Endodermal cell (in vitro differentiated cells): ENCODE measurements around the gene ADK. TPM values are rescaled to one million over a fixed set of nuclear protein-coding genes. Genes with fewer than 3 reads are reported as not detected.

Experiments
- DNase-seq: peaks from one replicate; pipeline ENCODE4 v3.0.0-alpha.2; 2017
- H3K27ac ChIP-seq: 2 replicates; pipeline ENCODE4 v1.5.1; 2013; ENCODE audit warnings: mild to moderate bottlenecking, low read depth, low read length, moderate library complexity
- H3K27me3 ChIP-seq: 2 replicates; pipeline ENCODE4 v1.6.1; 2013; ENCODE audit warnings: mild to moderate bottlenecking, low read length, moderate library complexity; ENCODE audit not compliant: insufficient read depth, control insufficient read depth, poor library complexity, severe bottlenecking
- H3K36me3 ChIP-seq: 2 replicates; pipeline ENCODE4 v1.7.0; 2013; ENCODE audit warnings: mild to moderate bottlenecking, low read length, moderate library complexity; ENCODE audit not compliant: control insufficient read depth, insufficient read depth
- H3K4me1 ChIP-seq: one replicate; pipeline ENCODE4 v1.7.0; 2013; ENCODE audit warnings: low read length; ENCODE audit not compliant: control insufficient read depth, insufficient read depth
- H3K4me3 ChIP-seq: 2 replicates; pipeline ENCODE4 v1.5.1; 2013; ENCODE audit warnings: mild to moderate bottlenecking, low read length, moderate library complexity
- H3K9ac ChIP-seq: 2 replicates; pipeline ENCODE4 v1.6.1; 2013; ENCODE audit warnings: mild to moderate bottlenecking, low read length, moderate library complexity; ENCODE audit not compliant: poor library complexity, severe bottlenecking; ENCODE audit errors: extremely low read depth
- H3K9me3 ChIP-seq: 2 replicates; pipeline ENCODE4 v1.6.1; 2013; ENCODE audit warnings: mild to moderate bottlenecking, low read length, moderate library complexity; ENCODE audit not compliant: control insufficient read depth
- H3K27ac Mint-ChIP-seq: 2 replicates; pipeline ENCODE4 v1.8.0; 2020; ENCODE audit warnings: mixed read lengths
- H3K27me3 Mint-ChIP-seq: 2 replicates; pipeline ENCODE4 v1.8.0; 2021; ENCODE audit warnings: mild to moderate bottlenecking, mixed read lengths; ENCODE audit not compliant: insufficient read depth
- H3K36me3 Mint-ChIP-seq: 2 replicates; pipeline ENCODE4 v1.8.0; 2020; ENCODE audit warnings: low read depth, mixed read lengths
- H3K4me1 Mint-ChIP-seq: 2 replicates; pipeline ENCODE4 v1.8.0; 2020; ENCODE audit warnings: mixed read lengths
- H3K4me3 Mint-ChIP-seq: 2 replicates; pipeline ENCODE4 v1.8.0; 2020; ENCODE audit warnings: mild to moderate bottlenecking, moderate library complexity, mixed read lengths
- H3K9me3 Mint-ChIP-seq: 2 replicates; pipeline ENCODE4 v1.8.0; 2020; ENCODE audit warnings: mild to moderate bottlenecking, mixed read lengths
- WGBS, 2 experiments: methylation state at CpG; one replicate each; pipeline versions ENCODE4 v1.1.5 to v1.1.7; 2013; ENCODE audit warnings: missing lambda C conversion rate in 2 of 2, mixed read lengths in 1 of 2; ENCODE audit not compliant: insufficient coverage in 1 of 2, insufficient read length in 1 of 2; 5-methylcytosine and 5-hydroxymethylcytosine counted together
- total RNA-seq, 2 donors: library from RNA; stranded (reverse); fragmentation: NEBNext Ultra II Directional in 1 of 2; extraction: Animal tissue kit (Norgen Biotek cat#: 25700) in 1 of 2; gene quantifications; 2 replicates in 1 of 2; 3 replicates in 1 of 2; pipeline ENCODE4 v1.2.1, GENCODE V29; 2021
- TF ChIP-seq, protein P1 (sequence below): fragments of 200-600 bp; sonication (generic); conservative IDR thresholded peaks from 2 replicates; pipeline ENCODE4 v1.5.0; 2021; ENCODE audit warnings: antibody characterized with exemption, mild to moderate bottlenecking

The ADK gene
- total RNA-seq, 2 donors from 2014 or later, result 23.6 to 36.7 TPM

DNA sequence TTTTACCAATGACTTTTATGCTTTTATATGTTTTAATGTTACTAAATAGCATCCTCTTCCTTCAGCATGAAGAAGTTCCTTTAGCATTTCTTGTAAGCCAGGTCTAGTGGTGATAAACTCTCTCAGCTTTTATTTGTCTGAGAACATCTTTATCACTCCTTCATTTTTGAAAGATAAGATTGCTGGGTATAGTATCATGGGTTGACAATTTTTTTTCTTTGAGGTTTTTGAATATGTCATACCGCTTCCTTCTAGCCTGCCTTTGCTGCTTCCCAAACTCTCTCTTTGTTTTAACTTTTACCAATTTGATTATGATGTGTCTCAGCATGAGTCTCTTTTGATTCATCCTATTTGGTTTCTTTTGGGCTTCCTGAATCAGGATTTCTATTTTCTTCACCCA, 567.2 kb downstream of the ADK start:
- 100% methylated on average over 1 of the region's 1 CpG; no CpG with 5 or more reads in 1 of the 2 experiments for WGBS, 2 experiments
- H3K27me3 ChIP-seq, result no peaks in the 10 kb centered on the region
- H3K36me3 Mint-ChIP-seq, result peaks cover 6% of the 10 kb centered on the region
- no peak overlapping the region for H3K9ac ChIP-seq
- TF ChIP-seq, protein P1, sequence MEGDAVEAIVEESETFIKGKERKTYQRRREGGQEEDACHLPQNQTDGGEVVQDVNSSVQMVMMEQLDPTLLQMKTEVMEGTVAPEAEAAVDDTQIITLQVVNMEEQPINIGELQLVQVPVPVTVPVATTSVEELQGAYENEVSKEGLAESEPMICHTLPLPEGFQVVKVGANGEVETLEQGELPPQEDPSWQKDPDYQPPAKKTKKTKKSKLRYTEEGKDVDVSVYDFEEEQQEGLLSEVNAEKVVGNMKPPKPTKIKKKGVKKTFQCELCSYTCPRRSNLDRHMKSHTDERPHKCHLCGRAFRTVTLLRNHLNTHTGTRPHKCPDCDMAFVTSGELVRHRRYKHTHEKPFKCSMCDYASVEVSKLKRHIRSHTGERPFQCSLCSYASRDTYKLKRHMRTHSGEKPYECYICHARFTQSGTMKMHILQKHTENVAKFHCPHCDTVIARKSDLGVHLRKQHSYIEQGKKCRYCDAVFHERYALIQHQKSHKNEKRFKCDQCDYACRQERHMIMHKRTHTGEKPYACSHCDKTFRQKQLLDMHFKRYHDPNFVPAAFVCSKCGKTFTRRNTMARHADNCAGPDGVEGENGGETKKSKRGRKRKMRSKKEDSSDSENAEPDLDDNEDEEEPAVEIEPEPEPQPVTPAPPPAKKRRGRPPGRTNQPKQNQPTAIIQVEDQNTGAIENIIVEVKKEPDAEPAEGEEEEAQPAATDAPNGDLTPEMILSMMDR, result no peak
- H3K4me3 Mint-ChIP-seq, result no peak overlapping the region
- peak overlapping the region; percentile 37 for H3K4me3 ChIP-seq
- peaks cover 40% of the 10 kb centered on the region for H3K9me3 ChIP-seq
- H3K27ac Mint-ChIP-seq, result no peak overlapping the region
- no peak overlapping the region for H3K27ac ChIP-seq
- H3K9me3 Mint-ChIP-seq, result peaks cover 72% of the 10 kb centered on the region
- H3K4me1 Mint-ChIP-seq, result no peaks in the 10 kb centered on the region
- H3K27me3 Mint-ChIP-seq, result no peaks in the 10 kb centered on the region
- DNase-seq, result no peak
- peaks cover 4% of the 10 kb centered on the region for H3K36me3 ChIP-seq
- no peaks in the 10 kb centered on the region for H3K4me1 ChIP-seq

DNA sequence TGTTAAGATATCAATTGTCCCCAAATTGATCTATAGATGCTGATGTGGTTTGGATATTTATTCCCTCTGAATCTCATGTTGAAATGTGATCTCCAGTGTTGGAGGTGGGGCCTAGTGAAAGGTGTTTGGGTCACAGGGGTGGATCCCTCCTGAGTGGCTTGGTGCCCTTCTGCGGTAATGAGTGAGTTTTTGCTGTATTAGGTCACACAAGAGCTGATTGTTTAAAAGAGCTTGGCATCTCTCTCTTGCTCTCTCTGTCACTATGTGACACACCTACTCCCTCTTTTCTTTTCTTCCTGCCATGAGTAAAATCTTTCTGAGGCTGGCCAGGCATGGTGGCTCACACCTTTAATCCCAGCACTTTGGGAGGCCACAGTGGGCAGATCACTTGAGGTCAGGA, 577.2 kb downstream of the ADK start:
- no peaks in the 10 kb centered on the region for H3K27me3 ChIP-seq
- no peak overlapping the region for H3K4me3 Mint-ChIP-seq
- 90% methylated on average over 1 of the region's 1 CpG; no CpG with 5 or more reads in 1 of the 2 experiments for WGBS, 2 experiments
- peaks cover 10% of the 10 kb centered on the region for H3K4me1 Mint-ChIP-seq
- no peak overlapping the region for H3K27ac Mint-ChIP-seq
- no peak overlapping the region for H3K27ac ChIP-seq
- no peaks in the 10 kb centered on the region for H3K36me3 Mint-ChIP-seq
- H3K9ac ChIP-seq, result no peak overlapping the region
- H3K36me3 ChIP-seq, result no peaks in the 10 kb centered on the region
- peaks cover 30% of the 10 kb centered on the region for H3K9me3 Mint-ChIP-seq
- H3K4me3 ChIP-seq, result no peak overlapping the region
- no peaks in the 10 kb centered on the region for H3K4me1 ChIP-seq
- TF ChIP-seq, protein P1, result no peak
- DNase-seq, result no peak
- H3K27me3 Mint-ChIP-seq, result no peaks in the 10 kb centered on the region
- peaks cover 4% of the 10 kb centered on the region for H3K9me3 ChIP-seq

DNA sequence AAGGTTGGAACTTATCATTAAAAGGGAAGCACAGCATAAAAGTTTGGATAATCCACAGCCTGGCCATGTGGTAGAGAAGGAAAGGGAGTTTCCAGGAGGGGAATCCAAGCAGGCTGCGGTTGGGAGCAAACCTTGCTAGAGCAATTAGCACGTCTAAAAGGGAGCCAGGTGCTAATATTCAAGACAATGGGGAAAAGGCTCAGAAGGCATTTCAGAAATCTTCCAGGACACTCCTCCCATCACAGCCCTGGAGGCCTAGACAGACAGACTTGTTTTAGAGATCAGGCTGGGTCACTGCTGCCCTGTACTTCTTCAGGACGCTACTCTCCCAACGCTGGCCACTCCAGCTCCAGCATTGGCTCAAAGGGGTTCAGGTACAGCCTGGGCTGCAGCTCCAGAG, 579.2 kb downstream of the ADK start:
- Histone ChIP-seq H3K4me1 (no peaks in the 10 kb centered on the region), H3K27ac (no peak overlapping the region), H3K27me3 (no peaks in the 10 kb centered on the region), H3K4me3 (no peak overlapping the region), H3K9me3 (peaks cover 7% of the 10 kb centered on the region), H3K36me3 (no peaks in the 10 kb centered on the region), H3K9ac (no peak overlapping the region)
- TF ChIP-seq, protein P1, result no peak
- peak; percentile 75 for DNase-seq
- no peak overlapping the region for H3K4me3 Mint-ChIP-seq
- H3K27me3 Mint-ChIP-seq, result no peaks in the 10 kb centered on the region
- H3K4me1 Mint-ChIP-seq, result peaks cover 10% of the 10 kb centered on the region
- H3K36me3 Mint-ChIP-seq, result no peaks in the 10 kb centered on the region
- 41 to 47% methylated on average over 2 to 4 of the region's 4 CpGs for WGBS, 2 experiments
- peaks cover 34% of the 10 kb centered on the region for H3K9me3 Mint-ChIP-seq
- H3K27ac Mint-ChIP-seq, result no peak overlapping the region
